HG02885 (cell line): Measurements from ENCODE around the gene DIPK1C.
A peak's percentile ranks its signal among the peaks of the same experiment; 100 is the strongest.

Source experiments
- ATAC-seq: cut with Tn5 transposase; IDR thresholded peaks from one replicate; pipeline ENCODE4 v1.9.1; 2021; ENCODE audit warnings: mild to moderate bottlenecking; ENCODE audit not compliant: unreplicated experiment, poor library complexity

Gene DIPK1C

GRCh38 chr18:74425876-74426275 lies 31.2 kb downstream of the DIPK1C start:
- ATAC-seq = no peak

GRCh38 chr18:74425161-74425560 lies 31.9 kb downstream of the DIPK1C start:
- no peak for ATAC-seq

- ATAC-seq = no peak
These were observed 34.6 kb downstream of the DIPK1C start for GRCh38 chr18:74422541-74422940.

- no peak for ATAC-seq
These were observed 36.2 kb downstream of the DIPK1C start for GRCh38 chr18:74420926-74421325.

GRCh38 chr18:74420481-74420880 lies 36.6 kb downstream of the DIPK1C start:
- ATAC-seq = no peak

GRCh38 chr18:74419761-74420160 lies 37.3 kb downstream of the DIPK1C start:
- no peak for ATAC-seq

- no peak for ATAC-seq
These were observed 39.1 kb downstream of the DIPK1C start for GRCh38 chr18:74418023-74418422.

GRCh38 chr18:74416124-74416523 lies 41.0 kb downstream of the DIPK1C start:
- no peak for ATAC-seq

GRCh38 chr18:74414953-74415515 lies 42.1 kb downstream of the DIPK1C start:
- no peak for ATAC-seq

GRCh38 chr18:74413836-74414235 lies 43.3 kb downstream of the DIPK1C start:
- ATAC-seq = no peak

- no peak for ATAC-seq
These were observed 44.8 kb downstream of the DIPK1C start for GRCh38 chr18:74412116-74412880.

GRCh38 chr18:74411475-74411874 lies 45.6 kb downstream of the DIPK1C start:
- ATAC-seq = no peak

- ATAC-seq = no peak
These were observed 46.6 kb downstream of the DIPK1C start for GRCh38 chr18:74410441-74410992.

GRCh38 chr18:74407888-74408287 lies 49.2 kb downstream of the DIPK1C start:
- peak; percentile 79 for ATAC-seq

- no peak for ATAC-seq
These were observed 54.2 kb downstream of the DIPK1C start for GRCh38 chr18:74402806-74403433.

GRCh38 chr18:74400813-74401212 lies 56.3 kb downstream of the DIPK1C start:
- no peak for ATAC-seq

- no peak for ATAC-seq
These were observed 57.8 kb downstream of the DIPK1C start for GRCh38 chr18:74399091-74399887.

GRCh38 chr18:74397572-74397971 lies 59.5 kb downstream of the DIPK1C start:
- ATAC-seq = no peak

- ATAC-seq = no peak
These were observed 60.6 kb downstream of the DIPK1C start for GRCh38 chr18:74396171-74397169.
